Measurements from ENCODE around the gene ITGB1BP1.

DNA sequence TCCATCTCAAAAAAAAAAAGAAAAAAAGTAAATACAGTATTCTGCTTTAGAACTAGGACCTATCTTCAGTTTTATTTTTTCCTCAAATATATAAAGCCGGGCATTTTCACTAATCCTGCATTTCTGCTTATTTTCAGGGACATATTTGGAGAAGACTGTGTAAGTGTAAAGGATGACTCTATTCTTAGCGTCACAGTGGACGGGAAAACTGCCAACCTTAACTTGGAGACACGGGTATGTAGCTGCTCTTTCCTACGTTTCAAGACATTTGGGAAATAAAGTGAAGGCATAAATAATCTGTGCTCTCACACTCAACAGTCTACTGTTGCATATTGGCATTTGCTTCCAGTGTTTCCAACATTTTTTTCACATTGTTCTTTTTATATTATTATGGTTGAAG is 47.9 kb upstream of the ITGB1BP1 start:
- TF ChIP-seq, protein P1, sequence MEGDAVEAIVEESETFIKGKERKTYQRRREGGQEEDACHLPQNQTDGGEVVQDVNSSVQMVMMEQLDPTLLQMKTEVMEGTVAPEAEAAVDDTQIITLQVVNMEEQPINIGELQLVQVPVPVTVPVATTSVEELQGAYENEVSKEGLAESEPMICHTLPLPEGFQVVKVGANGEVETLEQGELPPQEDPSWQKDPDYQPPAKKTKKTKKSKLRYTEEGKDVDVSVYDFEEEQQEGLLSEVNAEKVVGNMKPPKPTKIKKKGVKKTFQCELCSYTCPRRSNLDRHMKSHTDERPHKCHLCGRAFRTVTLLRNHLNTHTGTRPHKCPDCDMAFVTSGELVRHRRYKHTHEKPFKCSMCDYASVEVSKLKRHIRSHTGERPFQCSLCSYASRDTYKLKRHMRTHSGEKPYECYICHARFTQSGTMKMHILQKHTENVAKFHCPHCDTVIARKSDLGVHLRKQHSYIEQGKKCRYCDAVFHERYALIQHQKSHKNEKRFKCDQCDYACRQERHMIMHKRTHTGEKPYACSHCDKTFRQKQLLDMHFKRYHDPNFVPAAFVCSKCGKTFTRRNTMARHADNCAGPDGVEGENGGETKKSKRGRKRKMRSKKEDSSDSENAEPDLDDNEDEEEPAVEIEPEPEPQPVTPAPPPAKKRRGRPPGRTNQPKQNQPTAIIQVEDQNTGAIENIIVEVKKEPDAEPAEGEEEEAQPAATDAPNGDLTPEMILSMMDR (IDR thresholded peaks at IDR 0.05), result no peak
- no peak for TF ChIP-seq POLR2AphosphoS5 (IDR thresholded peaks at IDR 0.05; ENCODE audit: low read depth, low read length)

Measured in Panc1 (cell line).